ENCODE data around the gene PARVA.
A peak's percentile ranks its signal among the peaks of the same experiment; 100 is the strongest.

PARVA gene

DNA sequence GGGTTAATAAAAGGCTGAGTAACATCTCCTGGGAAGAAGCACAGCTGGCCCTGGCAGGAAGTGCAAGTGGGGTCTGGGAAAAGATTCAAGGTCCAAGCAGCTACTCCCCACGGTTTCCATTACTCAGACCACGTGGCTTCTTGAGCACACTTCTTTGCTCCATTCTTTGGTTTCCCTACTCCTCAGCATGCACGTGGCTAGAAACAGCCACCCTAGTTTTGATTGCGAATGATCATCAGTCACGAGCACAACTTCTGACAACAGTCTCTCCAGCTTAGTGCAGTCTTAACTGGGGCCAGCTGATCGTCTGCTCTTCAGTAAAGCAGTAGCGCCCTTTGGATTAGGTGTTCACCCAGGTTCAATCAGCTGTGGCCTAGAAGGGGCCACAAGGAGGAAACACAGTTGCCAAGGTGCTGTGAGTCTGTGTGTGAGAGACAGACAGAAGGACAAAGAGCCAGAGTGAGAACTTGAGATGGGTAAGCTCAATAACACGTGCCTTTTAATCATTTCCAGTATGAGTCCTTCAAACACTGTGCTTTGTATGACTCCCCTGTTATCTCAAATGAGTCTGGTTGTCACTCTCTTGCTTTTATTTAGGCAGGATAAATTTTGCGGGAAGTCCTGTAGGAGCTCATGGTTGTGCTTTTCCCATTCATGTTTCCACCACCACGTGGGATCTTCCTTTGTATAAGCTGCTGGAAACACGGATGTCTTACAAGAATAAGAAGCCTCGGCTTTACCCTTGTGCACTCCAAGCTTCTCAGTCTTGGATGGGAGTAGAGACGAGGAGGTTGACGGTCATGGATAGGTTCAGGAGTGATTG lies 901 bp upstream of the PARVA start:
- peak; percentile 16 for DNase-seq (ENCODE audit: low spot score)

DNA sequence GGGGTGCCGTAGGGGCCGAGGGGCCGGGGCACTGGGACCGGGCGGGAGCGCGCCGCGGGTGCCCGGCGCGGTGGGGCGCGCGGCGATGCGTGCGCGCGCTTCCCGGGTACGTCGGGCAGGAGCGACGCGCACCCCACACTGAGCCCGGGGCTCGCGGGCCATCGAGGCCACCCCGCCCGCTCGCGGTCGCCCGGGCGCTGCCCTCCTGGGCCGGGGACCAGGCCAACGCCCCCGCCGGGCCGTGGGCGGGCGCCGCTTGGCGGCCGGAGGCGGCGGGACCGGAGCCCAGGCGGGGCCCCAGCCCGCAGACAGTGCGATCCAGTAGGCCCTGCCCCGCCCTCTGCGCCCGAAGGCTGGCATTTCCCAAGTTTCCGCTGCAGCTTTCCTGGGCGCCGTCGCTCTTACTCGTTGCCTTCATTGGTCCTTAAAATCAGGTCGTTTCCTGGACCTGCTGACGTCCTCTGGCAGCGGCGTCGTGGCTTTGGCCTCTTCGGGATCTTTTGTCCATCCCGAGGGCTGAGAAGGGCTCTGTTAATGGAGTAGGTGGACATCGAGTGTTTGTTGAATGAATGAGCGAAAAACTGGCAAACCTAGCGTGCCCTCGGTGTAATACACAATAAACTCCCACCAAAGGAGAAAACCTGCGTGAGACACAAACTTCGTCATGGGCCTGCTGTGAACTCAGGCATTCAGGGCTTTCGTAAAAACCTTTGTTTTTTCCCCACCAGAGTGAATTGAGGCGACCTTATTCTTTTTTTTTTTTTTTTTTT lies 638 bp downstream of the PARVA start:
- DNase-seq (ENCODE audit: low spot score), result peak; percentile 71

DNA sequence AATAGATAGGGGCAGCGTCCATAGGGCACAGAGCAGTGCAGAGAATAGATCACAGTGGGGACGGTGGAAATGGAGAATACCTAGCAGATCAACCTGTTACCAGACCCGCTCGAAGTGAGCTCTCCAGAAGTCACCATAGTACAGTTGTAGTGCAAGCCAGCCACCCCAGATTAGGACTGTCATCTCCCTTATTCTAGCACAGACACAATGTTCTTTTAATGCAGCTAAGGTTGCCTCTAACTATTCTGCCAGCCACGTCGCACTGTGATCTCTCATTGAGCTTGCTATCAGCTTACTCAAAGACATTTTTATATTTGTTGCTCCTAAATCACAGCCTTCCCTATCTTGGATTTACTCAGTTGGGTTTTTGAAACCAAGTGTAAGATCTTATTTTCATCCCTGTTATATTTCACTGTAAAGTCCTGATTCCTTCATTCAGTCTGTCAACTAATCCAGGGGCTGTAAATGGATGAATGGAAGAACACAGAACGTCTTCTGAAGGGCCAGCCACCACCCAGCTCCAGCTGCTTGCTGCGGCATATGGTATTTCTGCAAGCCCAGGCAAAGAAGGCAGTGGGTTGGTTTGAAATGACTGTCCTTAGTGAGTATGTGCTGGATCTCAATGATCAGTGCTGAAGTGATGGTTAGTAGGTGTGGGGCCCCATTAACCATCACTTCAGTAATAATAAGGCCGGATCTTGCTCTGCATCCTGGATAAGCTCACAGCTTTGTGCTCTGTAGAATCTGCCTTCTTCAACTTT lies 3.4 kb downstream of the PARVA start:
- no peak for DNase-seq (ENCODE audit: low spot score)

DNA sequence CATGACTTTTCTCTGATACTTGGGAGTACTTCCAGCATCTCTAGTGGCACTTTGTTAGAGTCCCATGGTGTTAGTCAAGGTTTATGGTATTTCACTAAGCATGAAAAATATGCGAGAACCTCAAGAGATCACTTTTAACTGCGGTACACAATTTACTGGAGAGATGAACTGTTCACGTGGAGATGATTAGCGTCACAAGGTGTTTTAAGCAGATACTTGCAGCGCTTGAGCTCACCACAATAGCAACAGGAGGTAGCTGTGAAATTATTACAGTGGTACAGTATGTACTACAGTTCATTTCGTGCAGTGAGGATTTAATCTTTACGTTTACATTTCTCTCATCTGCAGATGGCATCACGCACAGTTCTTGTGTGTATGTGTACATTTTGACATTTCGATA lies 4.5 kb downstream of the PARVA start:
- DNase-seq (ENCODE audit: low spot score), result no peak

DNA sequence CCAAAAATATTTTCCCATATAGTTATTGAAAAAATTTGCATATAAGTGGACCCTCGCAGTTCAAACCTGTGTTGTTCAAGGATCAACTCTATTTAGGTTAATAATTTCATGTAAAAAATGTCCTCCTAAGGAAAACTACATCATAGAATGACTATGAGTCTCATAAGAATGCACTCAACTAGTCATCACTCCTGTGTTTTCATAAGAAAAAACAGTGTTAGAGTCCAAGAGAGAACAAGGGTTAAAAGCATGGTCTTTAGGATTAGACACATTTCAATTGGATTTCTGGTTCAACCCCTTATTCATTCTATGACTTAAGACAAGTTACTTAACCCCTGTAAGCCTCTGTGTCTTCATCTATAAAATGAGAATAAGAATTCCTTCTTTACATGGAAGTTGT lies 5.1 kb downstream of the PARVA start:
- no peak for DNase-seq (ENCODE audit: low spot score)

DNA sequence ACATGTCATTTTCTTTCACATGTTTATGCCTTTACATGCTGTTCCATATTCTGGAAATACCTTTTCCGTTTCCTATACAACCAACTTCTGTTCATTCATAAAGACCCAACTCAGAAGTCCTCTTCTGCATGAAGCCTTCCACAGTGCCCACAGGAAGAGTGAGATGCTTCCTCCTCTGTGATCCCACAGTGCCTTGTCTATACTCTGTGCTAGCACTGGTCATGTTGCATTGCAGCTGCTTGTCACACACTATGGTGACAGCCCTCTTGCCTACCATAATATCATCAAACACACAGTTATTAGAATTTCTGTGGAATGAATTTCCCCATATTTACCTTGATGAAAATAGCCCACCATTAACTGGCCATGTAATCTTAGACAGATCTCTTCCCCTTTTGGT lies 8.9 kb downstream of the PARVA start:
- DNase-seq (ENCODE audit: low spot score), result no peak

DNA sequence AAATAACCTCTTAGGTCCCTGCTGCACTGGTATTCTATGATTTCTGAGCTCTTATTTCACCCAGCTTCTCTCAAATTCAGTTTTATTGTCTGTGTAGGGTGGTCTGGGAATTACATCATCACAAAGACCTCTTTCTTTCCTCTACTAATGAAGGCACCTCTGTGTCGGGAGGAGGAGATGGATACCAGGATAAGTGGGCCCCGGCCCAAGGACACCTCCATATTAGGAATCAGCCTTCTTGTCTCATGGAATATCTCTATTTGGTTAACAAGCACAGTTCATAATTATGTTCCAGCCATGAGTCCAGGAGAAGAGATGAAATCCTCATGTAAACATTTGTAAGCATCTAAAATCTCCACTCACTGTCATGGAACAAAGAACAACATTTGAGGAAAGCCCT lies 9.4 kb downstream of the PARVA start:
- DNase-seq (ENCODE audit: low spot score), result no peak

DNA sequence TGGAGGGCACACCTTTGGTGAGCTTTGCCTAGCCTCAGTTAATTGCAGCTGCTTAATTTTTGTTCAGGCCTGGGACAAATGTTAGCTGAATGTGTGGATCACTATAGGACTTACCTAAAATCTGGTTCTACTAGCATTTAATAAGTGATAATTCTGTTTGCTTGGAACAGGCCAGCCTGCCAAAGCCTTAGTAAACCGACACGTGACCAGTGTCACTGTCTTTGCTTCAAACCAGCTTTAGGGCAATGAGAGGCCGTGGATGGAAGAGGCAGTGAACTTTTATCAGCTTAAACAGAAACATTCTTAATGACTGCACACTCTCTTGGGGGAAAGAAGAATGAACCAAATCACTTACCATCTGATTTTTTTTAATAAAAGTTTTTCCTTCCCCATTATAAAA lies 10.8 kb downstream of the PARVA start:
- DNase-seq (ENCODE audit: low spot score), result no peak

DNA sequence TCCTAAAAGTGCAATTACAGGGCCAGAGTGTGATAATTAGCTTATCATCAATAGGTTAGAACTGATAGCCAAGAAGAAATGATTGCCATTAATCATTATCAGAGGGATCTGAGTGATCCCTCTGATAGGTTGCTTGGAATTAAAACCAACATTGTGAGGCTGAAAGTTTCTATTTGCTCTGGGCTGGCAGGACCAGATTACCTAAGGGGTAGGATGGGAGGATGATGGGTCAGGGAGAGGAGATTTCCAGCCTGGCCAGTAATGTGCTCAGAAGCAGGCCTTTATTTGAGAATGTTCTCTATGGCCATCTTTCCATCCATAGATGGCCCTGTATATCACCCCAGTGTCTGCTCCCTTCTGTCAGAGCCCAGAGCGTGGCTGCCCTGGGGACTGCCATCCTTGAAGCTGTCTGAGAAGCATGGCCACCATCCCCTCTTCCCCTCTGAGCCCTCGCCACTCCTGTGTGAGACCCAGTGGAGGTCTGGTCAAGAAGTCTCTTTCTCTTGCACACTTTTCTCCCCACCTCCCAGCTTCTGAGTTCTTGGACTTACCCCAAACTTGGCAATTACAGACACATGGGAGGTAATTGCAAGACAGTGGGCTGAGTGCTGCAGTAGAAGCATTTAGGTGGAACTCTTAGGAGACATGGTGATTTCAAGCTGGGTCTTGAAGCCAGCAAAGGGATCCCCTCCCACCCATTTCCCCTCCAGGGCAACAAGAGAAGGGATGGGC lies 11.7 kb downstream of the PARVA start:
- no peak for DNase-seq (ENCODE audit: low spot score)

DNA sequence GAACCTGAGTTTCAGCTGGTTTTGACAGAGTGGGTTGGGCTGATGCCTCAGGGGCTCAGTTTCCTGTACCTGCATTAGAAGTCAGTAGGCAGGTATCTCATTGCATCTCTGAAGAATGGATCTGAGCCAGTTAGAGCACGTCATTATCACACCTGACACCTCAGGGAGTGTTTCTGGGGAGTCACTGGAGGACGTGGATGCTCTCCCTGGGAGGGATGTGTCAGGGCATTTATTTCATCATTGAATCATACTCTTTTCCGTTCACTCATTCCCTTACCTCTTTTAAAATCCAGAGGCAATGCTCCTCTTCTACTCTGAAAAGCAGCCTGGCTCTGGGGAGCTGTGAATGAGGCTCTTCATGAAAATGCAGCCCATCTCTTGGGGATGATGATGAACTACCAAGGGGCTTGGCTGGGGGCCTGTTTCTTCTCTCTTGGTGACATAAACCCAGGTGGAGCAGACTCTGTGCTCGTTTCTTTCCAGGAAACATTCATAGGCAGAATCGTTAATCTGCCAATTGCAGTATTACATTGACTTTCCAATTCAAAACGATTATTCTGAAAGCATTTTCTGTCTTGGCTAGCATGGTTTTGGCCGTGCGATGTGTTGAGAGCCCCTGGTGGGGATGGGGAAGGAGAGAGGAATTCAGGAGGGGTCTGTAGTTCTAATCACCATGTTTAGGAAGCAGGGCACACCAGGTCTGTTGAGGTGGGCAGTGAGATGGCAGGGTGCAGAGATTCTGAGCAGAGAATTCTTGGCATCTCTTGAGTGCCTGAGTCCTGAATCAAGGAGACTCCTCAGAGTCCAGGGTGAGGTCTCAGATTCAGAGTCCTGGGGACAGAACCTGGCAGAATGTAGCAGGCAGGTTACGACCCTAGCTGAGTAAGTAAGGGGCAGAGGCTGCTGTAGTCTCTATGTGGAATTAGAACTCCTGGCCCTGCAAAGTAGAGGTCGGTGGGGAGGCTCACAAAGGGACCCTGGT lies 12.6 kb downstream of the PARVA start:
- DNase-seq (ENCODE audit: low spot score), result no peak

DNA sequence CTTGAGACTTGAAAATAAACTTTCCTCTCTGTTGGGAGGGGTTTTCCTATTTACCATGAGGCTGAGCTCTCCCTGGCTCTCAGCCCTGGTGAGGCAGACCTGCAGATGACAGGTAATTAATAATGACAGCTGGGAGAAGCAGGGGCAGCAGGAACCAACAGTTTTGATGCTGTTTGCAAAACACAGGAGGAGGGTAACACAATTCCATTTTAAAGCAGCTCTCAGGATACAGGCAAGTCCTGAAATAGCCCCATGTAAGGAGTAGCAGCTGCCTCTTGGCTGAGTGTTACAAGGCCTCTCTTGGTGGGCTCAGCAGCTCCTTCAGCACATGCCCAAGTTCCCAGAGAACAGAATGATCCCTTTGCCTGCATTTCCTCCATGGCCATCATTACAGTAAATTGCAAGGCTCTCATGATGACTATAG lies 13.3 kb downstream of the PARVA start:
- no peak for DNase-seq (ENCODE audit: low spot score)

DNA sequence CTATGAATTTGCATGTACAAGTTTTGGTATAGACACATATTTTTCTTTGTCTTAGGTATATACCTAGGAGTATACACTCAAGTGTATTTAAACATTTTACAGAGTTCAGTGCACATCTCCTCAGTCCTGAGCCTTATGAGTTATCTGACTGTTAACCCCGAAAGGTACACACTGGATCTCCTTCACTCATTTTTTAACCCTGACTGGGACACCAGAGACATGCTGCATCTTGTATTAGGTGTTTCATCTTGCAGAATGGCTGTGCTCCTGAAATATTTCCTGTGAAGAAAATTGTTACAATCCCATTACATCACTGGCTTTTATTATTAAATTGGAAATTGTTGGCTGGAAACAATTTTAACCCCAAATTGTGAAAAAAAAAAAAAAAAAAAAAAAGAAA lies 15.3 kb downstream of the PARVA start:
- no peak for DNase-seq (ENCODE audit: low spot score)

DNA sequence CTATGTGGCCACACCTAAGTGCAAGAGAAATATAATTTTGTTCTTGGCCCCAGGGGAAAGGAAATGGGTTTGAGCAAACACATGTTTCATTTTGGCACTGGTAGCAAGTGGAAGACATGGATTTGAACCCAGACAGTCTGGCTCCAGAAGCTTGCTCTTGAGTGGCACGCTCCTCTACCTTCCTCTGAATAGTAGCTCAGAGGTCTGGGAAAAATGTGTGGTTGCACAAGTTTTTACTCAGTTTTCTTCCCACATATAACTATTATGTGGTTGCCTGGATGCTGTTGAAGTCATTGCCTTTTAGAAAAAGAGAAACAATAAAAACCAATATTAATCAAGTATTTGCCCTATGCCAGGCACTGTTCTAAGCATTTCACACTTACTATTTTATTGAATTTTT lies 16.3 kb downstream of the PARVA start:
- no peak for DNase-seq (ENCODE audit: low spot score)

DNA sequence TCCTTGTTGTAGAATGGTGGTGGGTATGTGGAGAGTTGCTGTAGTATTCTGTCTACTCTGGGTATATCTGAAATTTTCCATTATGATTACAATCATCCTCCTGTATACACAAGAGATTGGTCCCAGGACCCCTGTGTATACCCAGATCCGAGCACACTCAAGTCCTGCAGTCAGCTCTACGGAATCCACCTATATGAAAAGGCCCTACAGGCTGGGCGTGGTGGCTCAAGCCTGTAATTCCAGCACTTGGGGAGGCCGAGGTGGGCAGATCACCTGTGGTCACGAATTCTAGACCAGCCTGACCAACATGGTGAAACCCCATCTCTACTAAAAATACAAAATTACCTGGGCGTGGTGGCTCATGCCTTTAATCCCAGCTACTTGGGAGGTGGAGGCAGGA lies 17.2 kb downstream of the PARVA start:
- no peak for DNase-seq (ENCODE audit: low spot score)

DNA sequence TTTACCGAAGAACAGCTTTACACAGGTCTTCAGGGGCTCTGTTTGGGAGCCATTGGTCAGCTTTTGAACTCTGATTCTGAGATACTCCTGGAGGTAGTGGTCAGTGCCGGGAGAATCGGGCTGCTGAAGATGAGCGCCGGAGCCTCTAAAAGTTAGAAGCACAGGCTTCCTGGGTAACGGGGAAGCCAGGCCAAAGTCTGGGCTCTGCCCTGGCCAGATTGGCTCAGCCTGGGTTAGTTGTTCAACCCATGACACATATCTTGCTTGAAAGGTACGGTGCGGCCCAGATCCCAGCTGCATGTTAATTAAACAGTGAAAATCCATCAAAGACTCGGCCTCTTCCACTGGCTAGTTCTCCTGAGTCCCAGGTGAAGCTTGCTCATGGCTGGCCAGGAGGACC lies 18.0 kb downstream of the PARVA start:
- no peak for DNase-seq (ENCODE audit: low spot score)

DNA sequence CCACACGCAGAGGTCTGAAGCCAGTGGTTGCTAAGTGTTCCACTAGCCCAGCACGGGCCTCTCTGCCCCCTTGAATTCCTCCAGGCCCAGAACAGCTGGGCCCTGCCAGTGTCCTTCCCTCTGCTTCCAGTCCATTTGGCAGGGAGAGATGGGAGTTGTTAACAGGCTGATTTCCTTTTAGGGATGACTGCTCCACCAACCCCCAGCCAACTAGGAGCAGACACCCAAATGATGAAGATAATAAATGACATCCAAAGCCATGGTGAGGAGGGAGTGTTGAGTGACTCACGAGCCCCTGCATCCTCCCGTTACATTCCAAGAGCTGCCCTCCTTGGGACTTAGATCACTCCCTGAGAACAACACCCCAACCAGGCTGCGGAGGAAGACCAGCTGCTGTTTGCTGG lies 20.6 kb downstream of the PARVA start:
- DNase-seq (ENCODE audit: low spot score), result peak; percentile 13

DNA sequence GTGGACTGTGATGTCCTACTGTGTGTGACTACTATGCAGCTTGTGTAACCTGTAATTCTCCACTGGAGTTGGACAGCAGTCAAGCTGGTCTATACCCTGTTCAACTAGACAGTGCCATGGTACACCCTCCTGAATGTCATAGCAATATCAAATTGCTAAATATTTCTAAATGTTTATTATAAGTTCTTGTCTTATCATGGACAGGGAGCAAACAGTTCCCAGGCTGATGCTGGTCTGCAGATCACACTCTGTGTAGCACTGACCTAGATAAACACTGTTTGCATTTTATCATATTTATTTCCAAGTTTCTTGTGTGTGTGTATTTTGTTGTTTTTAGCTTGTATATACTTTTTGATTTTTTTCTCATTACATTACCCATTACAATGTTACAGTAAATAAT lies 22.0 kb downstream of the PARVA start:
- DNase-seq (ENCODE audit: low spot score), result no peak

DNA sequence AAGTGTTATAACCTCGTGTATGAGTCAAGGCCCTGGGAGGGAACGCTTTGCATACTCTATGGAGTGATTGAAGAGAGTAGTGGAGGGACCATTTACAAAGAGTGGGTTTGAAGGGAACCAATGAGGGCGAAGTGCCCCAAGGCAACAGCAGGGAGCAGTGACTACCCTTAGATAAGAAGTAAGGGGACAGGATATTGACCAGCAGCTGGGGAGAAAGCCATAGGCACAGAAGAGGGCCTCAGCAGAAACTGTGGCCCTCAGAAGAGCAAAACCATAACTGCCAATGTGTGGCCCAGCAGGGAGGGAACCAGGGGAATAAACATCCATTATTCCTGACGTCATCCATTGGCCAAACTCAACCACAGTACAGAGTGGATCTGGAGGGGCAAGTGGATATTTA lies 24.7 kb downstream of the PARVA start:
- DNase-seq (ENCODE audit: low spot score), result no peak

DNA sequence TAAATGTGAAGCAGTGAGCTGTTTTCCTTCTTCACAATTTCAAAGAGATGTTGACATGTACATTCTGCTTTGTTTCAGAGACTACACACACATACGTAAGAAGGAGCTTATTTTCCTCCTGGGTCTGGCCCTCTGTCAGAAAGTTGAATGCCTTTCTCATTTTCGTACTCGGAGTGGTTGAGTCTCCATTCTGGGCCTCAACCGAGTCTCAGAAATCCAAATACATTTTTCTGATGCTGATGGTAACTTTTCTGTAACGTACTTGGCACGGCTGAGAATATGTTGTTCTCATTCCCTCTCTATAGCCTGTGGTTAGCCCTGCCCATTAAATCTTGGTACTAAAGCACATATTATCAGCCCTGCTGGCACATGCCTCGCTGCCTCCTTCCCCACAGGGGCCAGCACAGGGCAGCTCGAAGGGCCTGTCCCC lies 25.3 kb downstream of the PARVA start:
- DNase-seq (ENCODE audit: low spot score), result no peak

DNA sequence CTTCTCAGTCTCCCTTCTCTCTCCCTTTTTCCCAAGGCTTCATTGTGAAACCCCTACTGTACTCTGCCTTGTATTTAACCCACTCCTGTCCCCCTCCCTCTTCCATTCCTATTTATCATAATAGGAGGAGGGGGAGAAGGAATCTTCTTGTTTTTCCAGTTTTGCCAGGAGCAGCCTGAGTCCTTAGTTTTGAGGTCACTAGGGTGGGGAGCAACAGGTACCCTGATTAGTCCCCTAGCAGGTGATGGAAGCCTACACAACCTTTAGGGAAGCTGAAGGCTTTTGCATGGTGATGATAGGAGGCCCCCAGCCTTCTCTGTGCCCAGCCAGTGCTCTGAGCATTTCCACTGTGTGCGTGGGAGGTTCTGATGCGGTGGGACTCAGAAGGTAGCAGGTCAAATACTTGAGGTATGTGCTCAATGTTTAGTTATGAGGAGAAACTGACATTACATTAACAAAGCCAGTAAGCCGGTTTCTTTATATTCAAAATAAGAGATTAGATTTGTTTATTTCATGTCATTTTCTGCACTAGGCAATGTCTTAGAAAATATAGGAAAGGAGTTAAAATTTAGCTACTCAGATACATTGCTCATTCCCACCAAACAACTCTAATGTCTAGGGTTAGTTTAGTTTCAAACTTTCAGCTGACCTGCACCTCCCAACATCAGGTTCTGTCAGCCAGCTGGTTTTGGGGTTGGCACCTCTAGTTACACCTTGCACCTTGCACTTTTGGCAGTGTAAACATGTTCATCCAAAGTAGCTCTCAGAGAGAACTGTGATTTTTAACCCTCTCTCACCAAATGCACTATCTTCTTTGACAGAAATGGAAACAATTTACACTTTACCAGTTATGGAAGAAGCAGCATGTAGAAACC lies 26.0 kb downstream of the PARVA start:
- no peak for DNase-seq (ENCODE audit: low spot score)
